Measurements from ENCODE around the gene TRIM33.

DNA sequence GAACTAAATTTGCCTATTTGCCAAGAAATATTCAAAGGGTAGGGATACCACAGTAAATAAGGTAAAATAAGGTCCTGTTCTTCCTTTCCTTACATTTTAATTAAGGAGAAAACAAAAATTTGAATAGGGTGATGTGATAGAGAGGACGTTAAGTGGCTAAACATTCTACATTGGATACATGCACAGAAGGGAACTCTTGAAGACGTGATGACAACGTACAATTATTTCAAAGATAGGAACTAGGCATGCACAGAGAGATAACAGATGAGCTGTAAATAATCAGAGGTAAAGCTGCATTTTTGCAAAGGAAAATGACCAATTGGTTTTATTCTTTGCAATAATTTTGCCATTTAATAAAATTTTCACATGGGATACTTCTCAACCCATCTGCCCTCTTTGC lies 69.7 kb downstream of the TRIM33 start:
- TF ChIP-seq, protein P1, sequence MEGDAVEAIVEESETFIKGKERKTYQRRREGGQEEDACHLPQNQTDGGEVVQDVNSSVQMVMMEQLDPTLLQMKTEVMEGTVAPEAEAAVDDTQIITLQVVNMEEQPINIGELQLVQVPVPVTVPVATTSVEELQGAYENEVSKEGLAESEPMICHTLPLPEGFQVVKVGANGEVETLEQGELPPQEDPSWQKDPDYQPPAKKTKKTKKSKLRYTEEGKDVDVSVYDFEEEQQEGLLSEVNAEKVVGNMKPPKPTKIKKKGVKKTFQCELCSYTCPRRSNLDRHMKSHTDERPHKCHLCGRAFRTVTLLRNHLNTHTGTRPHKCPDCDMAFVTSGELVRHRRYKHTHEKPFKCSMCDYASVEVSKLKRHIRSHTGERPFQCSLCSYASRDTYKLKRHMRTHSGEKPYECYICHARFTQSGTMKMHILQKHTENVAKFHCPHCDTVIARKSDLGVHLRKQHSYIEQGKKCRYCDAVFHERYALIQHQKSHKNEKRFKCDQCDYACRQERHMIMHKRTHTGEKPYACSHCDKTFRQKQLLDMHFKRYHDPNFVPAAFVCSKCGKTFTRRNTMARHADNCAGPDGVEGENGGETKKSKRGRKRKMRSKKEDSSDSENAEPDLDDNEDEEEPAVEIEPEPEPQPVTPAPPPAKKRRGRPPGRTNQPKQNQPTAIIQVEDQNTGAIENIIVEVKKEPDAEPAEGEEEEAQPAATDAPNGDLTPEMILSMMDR (conservative IDR thresholded peaks at IDR 0.05) = no peak
- TF ChIP-seq ZFX (IDR thresholded peaks at IDR 0.05) = no peak
